Prostate gland (tissue), 2 donors: ENCODE data around the gene MRPS10. TPM values are rescaled to one million over a fixed set of nuclear protein-coding genes. Genes with fewer than 3 reads are reported as not detected.
A peak's percentile ranks its signal among the peaks of the same experiment; 100 is the strongest.

Experiments used
- DNase-seq: peaks from one replicate; pipeline ENCODE4 v3.0.0-alpha.2; 2019; ENCODE audit warnings: low spot score
- H3K27ac ChIP-seq, 2 donors: fragments of 200-600 bp; sonication (generic); 2 replicates each; pipeline ENCODE4 v1.5.1; 2017 to 2019
- H3K27me3 ChIP-seq: fragments of 200-600 bp; sonication (generic); replicated peaks from 2 replicates; pipeline ENCODE4 v1.5.1; 2019; ENCODE audit not compliant: insufficient read depth
- H3K36me3 ChIP-seq, 2 donors: fragments of 200-600 bp; sonication (generic); 1 replicate in 1 of 2; 2 replicates in 1 of 2; pipeline versions ENCODE4 v1.5.1 to v1.8.1; 2017 to 2019
- H3K4me1 ChIP-seq: fragments of 200-600 bp; sonication (generic); replicated peaks from 2 replicates; pipeline ENCODE4 v1.5.1; 2019
- H3K4me3 ChIP-seq, 2 donors: fragments of 200-600 bp; sonication (generic); 2 replicates each; pipeline ENCODE4 v1.5.1; 2017 to 2019
- H3K9me3 ChIP-seq: fragments of 200-600 bp; sonication (generic); 2 replicates; pipeline ENCODE4 v1.5.1; 2017
- CTCF ChIP-seq, 4 experiments: fragments of 200-600 bp in 2 of 4; fragments of 450-650 bp in 2 of 4; sonication (generic) in 2 of 4; IDR thresholded peaks; 1 replicate in 3 of 4; 2 replicates in 1 of 4; pipeline ENCODE4 v1.5.1; 2016 to 2019; ENCODE audit warnings: antibody characterized with exemption in 4 of 4, mild to moderate bottlenecking in 2 of 4, moderate library complexity in 2 of 4
- POLR2A ChIP-seq: fragments of 450-650 bp; IDR thresholded peaks from one replicate; pipeline ENCODE4 v1.6.1; 2016; ENCODE audit warnings: antibody characterized with exemption, mild to moderate bottlenecking
- POLR2AphosphoS5 ChIP-seq: sonication (generic); formaldehyde crosslinking; IDR thresholded peaks from one replicate; pipeline ENCODE4 v1.6.1; 2017; ENCODE audit warnings: antibody characterized with exemption
- WGBS: methylation state at CpG from one replicate; pipeline ENCODE4 v1.1.5; 2018; 5-methylcytosine and 5-hydroxymethylcytosine counted together
- intact Hi-C: fragments of 100-400 bp; cut with DNase I; formaldehyde crosslinking; loops from one replicate; pipeline ENCODE4 v1.14.2; 2022
- total RNA-seq, 2 donors: library from RNA; depleted of rRNA; stranded (reverse); fragments of >200 nt; gene quantifications; one replicate each; pipeline ENCODE4 v1.1.0, GENCODE V29; 2016

Gene MRPS10
- total RNA-seq, 2 donors from 2014 or later = 27.5 to 31.8 TPM

GRCh38 chr6:42236682-42237473 lies 19.2 kb upstream of the MRPS10 start:
- TF ChIP-seq POLR2A = no peak
- no peak for TF ChIP-seq CTCF (IDR thresholded peaks at IDR 0.05)
- no peak for TF ChIP-seq POLR2AphosphoS5
- DNase-seq = no peak
- WGBS = 66% methylated on average over 5 of the region's 5 CpGs
- Histone ChIP-seq H3K27me3 (no peaks in the 10 kb centered on the region), H3K36me3 (peaks cover 0 to 3% of the 10 kb centered on the region in 2 donors), H3K4me3 (no peak overlapping the region), H3K4me1 (no peaks in the 10 kb centered on the region), H3K27ac (no peak overlapping the region), H3K9me3 (no peaks in the 10 kb centered on the region)
- intact Hi-C loops = no loop called here

- DNase-seq = no peak
- Histone ChIP-seq H3K36me3 (peaks cover 0 to 3% of the 10 kb centered on the region in 2 donors), H3K27ac (no peak overlapping the region), H3K4me3 (no peak overlapping the region), H3K9me3 (no peaks in the 10 kb centered on the region), H3K4me1 (no peaks in the 10 kb centered on the region), H3K27me3 (no peaks in the 10 kb centered on the region)
- TF ChIP-seq CTCF (IDR thresholded peaks at IDR 0.05) (no peak), POLR2AphosphoS5 (no peak), POLR2A (no peak)
- 77% methylated on average over 9 of the region's 9 CpGs for whole genome bisulfite sequencing
- intact Hi-C loops = no loop called here
Measured at GRCh38 chr6:42236030-42236429, 18.4 kb upstream of the MRPS10 start.

- Histone ChIP-seq H3K36me3 (peaks cover 0 to 3% of the 10 kb centered on the region in 2 donors), H3K9me3 (no peaks in the 10 kb centered on the region), H3K4me1 (no peaks in the 10 kb centered on the region), H3K27ac (no peak overlapping the region), H3K27me3 (no peaks in the 10 kb centered on the region), H3K4me3 (no peak overlapping the region)
- intact Hi-C loops = no loop called here
- TF ChIP-seq POLR2A (no peak), CTCF (IDR thresholded peaks at IDR 0.05) (no peak), POLR2AphosphoS5 (no peak)
- WGBS = 94% methylated on average over 3 of the region's 3 CpGs
- no peak for DNase-seq
Measured at GRCh38 chr6:42232035-42232434, 14.4 kb upstream of the MRPS10 start.

- no peak overlapping the region for H3K27ac ChIP-seq
- no peak overlapping the region for H3K4me3 ChIP-seq
- no peaks in the 10 kb centered on the region for H3K4me1 ChIP-seq
- intact Hi-C loops = no loop called here
- H3K9me3 ChIP-seq = no peaks in the 10 kb centered on the region
- no peaks in the 10 kb centered on the region for H3K27me3 ChIP-seq
- 72% methylated on average over 8 of the region's 8 CpGs for WGBS
- no peaks in the 10 kb centered on the region for H3K36me3 ChIP-seq
- TF ChIP-seq POLR2A = no peak
- no peak for TF ChIP-seq POLR2AphosphoS5
- peak in 1 of 4 experiments; percentile 35 for TF ChIP-seq CTCF (IDR thresholded peaks at IDR 0.05)
- no peak for DNase-seq
Measured at GRCh38 chr6:42230345-42231321, 13.0 kb upstream of the MRPS10 start.
